ENCODE data around the gene NDUFS3.

DNA sequence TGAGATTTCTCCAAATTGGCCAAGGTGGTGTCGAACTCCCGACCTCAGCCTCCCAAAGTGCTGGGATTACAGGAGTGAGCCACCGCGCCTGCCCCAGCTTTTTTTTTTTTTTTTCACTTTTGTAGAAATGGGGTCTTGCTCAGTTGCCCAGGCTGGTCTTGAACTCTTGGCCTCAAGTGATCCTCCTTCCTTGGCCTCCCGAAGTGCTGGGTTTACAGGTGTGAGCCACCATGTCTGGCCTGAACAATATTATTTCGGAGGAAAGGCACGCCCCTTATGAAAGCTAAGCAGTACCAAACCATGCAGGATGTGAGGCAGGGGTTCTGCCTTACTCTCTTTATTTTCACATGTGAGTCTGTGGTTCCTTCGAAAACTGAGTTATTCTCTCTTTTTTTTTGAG lies 47.4 kb downstream of the NDUFS3 start:
- TF ChIP-seq, protein P1, sequence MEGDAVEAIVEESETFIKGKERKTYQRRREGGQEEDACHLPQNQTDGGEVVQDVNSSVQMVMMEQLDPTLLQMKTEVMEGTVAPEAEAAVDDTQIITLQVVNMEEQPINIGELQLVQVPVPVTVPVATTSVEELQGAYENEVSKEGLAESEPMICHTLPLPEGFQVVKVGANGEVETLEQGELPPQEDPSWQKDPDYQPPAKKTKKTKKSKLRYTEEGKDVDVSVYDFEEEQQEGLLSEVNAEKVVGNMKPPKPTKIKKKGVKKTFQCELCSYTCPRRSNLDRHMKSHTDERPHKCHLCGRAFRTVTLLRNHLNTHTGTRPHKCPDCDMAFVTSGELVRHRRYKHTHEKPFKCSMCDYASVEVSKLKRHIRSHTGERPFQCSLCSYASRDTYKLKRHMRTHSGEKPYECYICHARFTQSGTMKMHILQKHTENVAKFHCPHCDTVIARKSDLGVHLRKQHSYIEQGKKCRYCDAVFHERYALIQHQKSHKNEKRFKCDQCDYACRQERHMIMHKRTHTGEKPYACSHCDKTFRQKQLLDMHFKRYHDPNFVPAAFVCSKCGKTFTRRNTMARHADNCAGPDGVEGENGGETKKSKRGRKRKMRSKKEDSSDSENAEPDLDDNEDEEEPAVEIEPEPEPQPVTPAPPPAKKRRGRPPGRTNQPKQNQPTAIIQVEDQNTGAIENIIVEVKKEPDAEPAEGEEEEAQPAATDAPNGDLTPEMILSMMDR (IDR thresholded peaks at IDR 0.05; ENCODE audit: poor library complexity): no peak
- TF ChIP-seq EZH2 (IDR thresholded peaks at IDR 0.05; ENCODE audit: borderline replicate concordance): no peak

Measured in hepatocyte (in vitro differentiated cells).